Osteocyte (in vitro differentiated cells): ENCODE measurements around the gene TCEAL8. TPM values are rescaled to one million over a fixed set of nuclear protein-coding genes. Genes with fewer than 3 reads are reported as not detected.

Source experiments
- DNase-seq: peaks from one replicate; pipeline ENCODE4 v3.0.0; 2021; ENCODE audit warnings: mixed read lengths; ENCODE audit not compliant: unreplicated experiment; ENCODE audit errors: extremely low spot score
- H3K27ac Mint-ChIP-seq: one replicate; pipeline ENCODE4 v1.8.0; 2021; ENCODE audit warnings: mild to moderate bottlenecking, mixed read lengths; ENCODE audit not compliant: unreplicated experiment
- H3K27me3 Mint-ChIP-seq: one replicate; pipeline ENCODE4 v1.8.0; 2021; ENCODE audit warnings: mixed read lengths; ENCODE audit not compliant: unreplicated experiment
- H3K36me3 Mint-ChIP-seq: one replicate; pipeline ENCODE4 v1.8.0; 2021; ENCODE audit warnings: mixed read lengths; ENCODE audit not compliant: unreplicated experiment
- H3K4me1 Mint-ChIP-seq: one replicate; pipeline ENCODE4 v1.8.0; 2021; ENCODE audit warnings: mixed read lengths; ENCODE audit not compliant: unreplicated experiment
- H3K4me3 Mint-ChIP-seq: one replicate; pipeline ENCODE4 v1.8.0; 2021; ENCODE audit warnings: mild to moderate bottlenecking, moderate library complexity, mixed read lengths; ENCODE audit not compliant: unreplicated experiment
- H3K9me3 Mint-ChIP-seq: one replicate; pipeline ENCODE4 v1.8.0; 2021; ENCODE audit warnings: mixed read lengths; ENCODE audit not compliant: unreplicated experiment
- CTCF ChIP-seq: fragments of 200-600 bp; sonication (generic); IDR thresholded peaks from 2 replicates; pipeline ENCODE4 v1.5.0; 2021; ENCODE audit warnings: antibody characterized with exemption, mild to moderate bottlenecking, moderate library complexity
- long read RNA-seq: library from polyadenylated mRNA; unstranded; transcript quantifications from one replicate; pipeline ENCODE4 v2.0.0, GENCODE V29; 2021
- total RNA-seq: library from RNA; stranded (reverse); gene quantifications from 2 replicates; pipeline ENCODE4 v1.2.1, GENCODE V29; 2021

Gene TCEAL8
- 86.2 and 88.2 TPM in 2 replicates for total RNA-seq
- long read RNA-seq, transcript TCEAL8-202 (3 exons, 1,222 nt): major isoform, 315 of 369 reads
- long read RNA-seq, transcript TCEAL8-201 (2 exons, 1,131 nt): minor isoform, 47 of 369 reads
- long read RNA-seq, partial matches to known transcripts: 2 of 369 reads
- long read RNA-seq, other reads (novel, unspliced or antisense): 5 of 369 reads

- peak within 1 kb of the TSS; percentile 90 for H3K27ac Mint-ChIP-seq
- TF ChIP-seq CTCF: no peak
- H3K4me1 Mint-ChIP-seq: peaks cover 9% of the 10 kb centered on the region
- no peak for DNase-seq
- peaks cover 5% of the 10 kb centered on the region for H3K27me3 Mint-ChIP-seq
- H3K4me3 Mint-ChIP-seq: peak within 1 kb of the TSS; percentile 85
- no peaks in the 10 kb centered on the region for H3K36me3 Mint-ChIP-seq
- H3K9me3 Mint-ChIP-seq: no peaks in the 10 kb centered on the region
These were observed at the start of gene TCEAL8 for GRCh38 chrX:103254921-103255493. TCEAL8 (minus strand) TSS chrX:103255155; CDS start chrX:103253979, 1,176 bp downstream.

GRCh38 chrX:103304705-103305104, 49.8 kb upstream of the TCEAL8 start:
- H3K4me3 Mint-ChIP-seq: no peak overlapping the region
- H3K9me3 Mint-ChIP-seq: peaks cover 9% of the 10 kb centered on the region
- H3K27ac Mint-ChIP-seq: no peak overlapping the region
- no peak for DNase-seq
- no peaks in the 10 kb centered on the region for H3K36me3 Mint-ChIP-seq
- no peaks in the 10 kb centered on the region for H3K4me1 Mint-ChIP-seq
- no peak for TF ChIP-seq CTCF
- peaks cover 30% of the 10 kb centered on the region for H3K27me3 Mint-ChIP-seq

GRCh38 chrX:103293118-103293517, 38.2 kb upstream of the TCEAL8 start:
- Mint-ChIP-seq H3K36me3 (no peaks in the 10 kb centered on the region), H3K27me3 (peaks cover 9% of the 10 kb centered on the region), H3K27ac (no peak overlapping the region), H3K4me1 (no peaks in the 10 kb centered on the region), H3K9me3 (peaks cover 4% of the 10 kb centered on the region), H3K4me3 (no peak overlapping the region)
- no peak for DNase-seq
- no peak for TF ChIP-seq CTCF

GRCh38 chrX:103279624-103280023, 24.7 kb upstream of the TCEAL8 start:
- H3K4me1 Mint-ChIP-seq: no peaks in the 10 kb centered on the region
- no peaks in the 10 kb centered on the region for H3K36me3 Mint-ChIP-seq
- no peak for TF ChIP-seq CTCF
- DNase-seq: no peak
- H3K27ac Mint-ChIP-seq: no peak overlapping the region
- H3K9me3 Mint-ChIP-seq: no peaks in the 10 kb centered on the region
- peaks cover 43% of the 10 kb centered on the region for H3K27me3 Mint-ChIP-seq
- no peak overlapping the region for H3K4me3 Mint-ChIP-seq

- Mint-ChIP-seq H3K27ac (no peak within 1 kb of the TSS), H3K27me3 (peaks cover 48% of the 10 kb centered on the region), H3K36me3 (no peaks in the 10 kb centered on the region), H3K9me3 (no peaks in the 10 kb centered on the region), H3K4me3 (no peak within 1 kb of the TSS), H3K4me1 (no peaks in the 10 kb centered on the region)
- no peak for TF ChIP-seq CTCF
- no peak for DNase-seq
These were observed 21.6 kb upstream of the TCEAL8 start, which contains the start of gene TCEAL5 for GRCh38 chrX:103276581-103277002. TCEAL5 (minus strand) TSS chrX:103276750; CDS start chrX:103274563, 2,187 bp downstream.
